SH-SY5Y (cell line): ENCODE data around the gene PLEKHA6.

Experiments
- GATA2 ChIP-seq: IDR thresholded peaks from 2 replicates; pipeline ENCODE4 v1.6.1; 2011; ENCODE audit warnings: mild to moderate bottlenecking, low read depth, low read length
- GATA3 ChIP-seq: IDR thresholded peaks from 2 replicates; pipeline ENCODE4 v1.6.1; 2011; ENCODE audit warnings: low read depth, mild to moderate bottlenecking, low read length, moderate library complexity

DNA sequence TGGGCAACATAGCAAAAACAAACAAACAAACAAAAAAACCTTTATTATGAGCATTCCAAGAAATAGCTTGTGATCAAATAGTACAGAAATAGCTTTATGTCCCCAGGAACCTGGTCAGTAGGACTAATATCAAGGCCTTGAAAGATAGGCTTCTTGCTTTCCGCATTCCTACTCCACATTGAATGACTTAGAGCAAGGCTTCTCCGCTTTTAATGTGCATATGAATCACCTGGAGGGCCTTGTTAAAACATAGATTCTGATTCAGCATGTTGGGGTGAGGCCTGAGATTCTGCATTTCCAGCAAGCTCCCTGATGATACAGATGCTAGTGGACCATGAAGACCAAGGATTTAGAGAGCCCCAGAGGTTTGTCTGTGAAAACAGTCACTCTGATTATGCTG is 17.4 kb downstream of the PLEKHA6 start:
- TF ChIP-seq GATA2 (no peak), GATA3 (no peak)
